GF-D8 (cell line): Measurements from ENCODE around the gene TEX52.

Experiments used
- DNase-seq: peaks from one replicate; lab custom pipeline; 2025; lab: John Stamatoyannopoulos, UW

The TEX52 gene

DNA sequence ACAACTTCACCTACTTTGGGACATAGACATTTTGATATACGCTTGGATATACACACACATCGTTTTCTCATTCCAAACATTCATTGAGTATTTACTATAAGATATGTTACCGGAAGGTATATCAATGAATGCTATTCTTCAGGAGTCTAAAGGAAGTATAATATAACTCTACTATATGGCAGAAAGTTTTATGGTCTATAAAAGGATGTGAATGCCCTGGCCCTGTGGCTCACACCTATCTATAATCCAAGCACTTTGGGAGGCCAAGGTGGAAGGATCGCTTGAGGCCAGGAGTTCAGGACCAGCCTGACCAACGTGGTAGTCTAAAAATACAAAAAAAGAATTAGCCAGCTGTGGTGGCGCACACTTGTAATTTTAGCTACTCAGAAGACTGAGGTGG lies 27.6 kb downstream of the TEX52 start:
- no peak for DNase-seq

- DNase-seq = no peak
These were observed 29.9 kb downstream of the TEX52 start for GRCh38 chr12:2826721-2827515.

- no peak for DNase-seq
These were observed 30.8 kb downstream of the TEX52 start for GRCh38 chr12:2826036-2826435.

- no peak for DNase-seq
These were observed 31.7 kb downstream of the TEX52 start for GRCh38 chr12:2825132-2825531.

- no peak for DNase-seq
These were observed 32.3 kb downstream of the TEX52 start for GRCh38 chr12:2824541-2824940.

- no peak for DNase-seq
These were observed 33.4 kb downstream of the TEX52 start for GRCh38 chr12:2823483-2823882.

DNA sequence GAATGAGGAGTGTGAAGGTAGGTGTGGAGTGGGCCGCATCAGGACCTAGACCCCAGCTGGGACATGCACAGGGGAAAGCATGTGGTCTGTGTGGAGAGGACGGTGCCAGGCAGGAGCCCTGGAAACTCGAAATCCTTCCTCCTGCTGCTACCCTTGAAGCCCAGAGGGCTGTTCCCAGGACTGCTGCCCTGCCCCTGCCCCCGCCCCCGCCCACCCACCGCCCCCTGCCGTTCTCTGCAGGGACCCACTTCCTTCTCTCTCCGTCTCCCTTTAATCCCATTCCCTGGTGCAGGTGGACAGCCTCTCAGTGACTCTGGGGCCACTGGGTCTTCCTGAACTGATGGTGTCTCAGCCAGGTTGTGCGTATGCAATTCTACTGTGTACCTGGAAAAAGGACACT lies 36.4 kb downstream of the TEX52 start:
- DNase-seq = no peak

DNA sequence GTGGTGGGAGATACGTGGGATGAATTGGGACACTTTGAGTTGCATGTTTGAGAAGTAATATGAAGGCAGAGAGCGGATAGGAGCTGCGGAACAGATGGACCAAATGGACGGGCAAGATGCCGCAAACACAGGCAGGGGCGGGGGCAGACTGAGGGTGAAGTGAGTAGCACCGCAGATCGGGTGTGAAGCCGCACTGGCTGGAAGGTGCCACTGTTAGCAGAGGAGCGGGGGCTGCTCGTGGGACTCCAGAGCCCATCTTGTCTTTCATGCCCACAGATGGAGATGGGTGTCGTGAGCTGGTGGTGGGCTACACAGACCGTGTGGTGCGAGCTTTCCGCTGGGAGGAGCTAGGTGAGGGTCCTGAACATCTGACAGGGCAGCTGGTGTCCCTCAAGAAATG lies 37.0 kb downstream of the TEX52 start:
- DNase-seq = no peak

DNA sequence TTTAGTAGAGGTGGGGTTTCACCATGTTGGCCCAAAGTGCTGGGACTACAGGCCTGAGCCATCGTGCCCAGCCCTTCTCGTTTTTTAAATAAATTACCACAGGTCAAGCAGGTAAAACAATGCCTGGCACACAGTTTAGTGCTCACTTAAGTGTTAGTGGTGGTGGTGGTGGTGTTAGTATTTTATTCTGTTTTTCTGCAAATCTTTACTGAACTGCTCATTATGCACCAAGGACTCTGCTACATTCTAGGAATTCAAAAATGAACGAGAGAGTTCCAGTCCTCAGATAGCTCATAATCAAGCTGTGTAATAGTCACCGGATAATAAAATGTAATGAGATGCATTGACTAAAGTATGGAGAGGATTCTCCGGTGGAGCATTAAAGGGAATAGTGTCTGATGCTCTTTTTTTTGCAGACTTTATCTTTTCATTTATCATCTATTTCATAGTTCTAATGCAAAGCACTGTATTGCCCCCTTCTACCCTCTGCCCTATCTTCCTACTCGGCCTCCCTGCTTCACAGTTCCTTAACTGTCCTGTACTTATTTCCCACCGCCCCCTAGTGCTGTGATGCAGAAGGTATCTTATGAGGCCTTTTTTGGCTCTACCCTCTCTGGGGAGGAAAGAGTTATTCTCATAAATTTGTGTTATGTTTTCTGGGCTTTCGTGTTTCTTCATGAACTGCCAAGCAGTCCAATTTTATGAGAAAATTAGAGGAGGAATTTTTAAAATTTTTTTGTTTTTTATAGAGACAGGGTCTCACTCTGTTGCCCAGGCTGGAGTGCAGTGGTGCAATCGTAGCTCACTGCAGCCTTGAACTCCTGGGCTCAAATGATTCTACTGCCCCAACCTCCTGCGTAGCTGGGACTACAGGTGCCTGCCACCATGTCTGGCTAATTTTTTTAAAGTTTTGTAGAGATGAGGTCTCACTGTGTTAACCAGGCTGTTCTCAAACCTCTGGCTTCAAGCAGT lies 43.3 kb downstream of the TEX52 start:
- peak; percentile 55 for DNase-seq

DNA sequence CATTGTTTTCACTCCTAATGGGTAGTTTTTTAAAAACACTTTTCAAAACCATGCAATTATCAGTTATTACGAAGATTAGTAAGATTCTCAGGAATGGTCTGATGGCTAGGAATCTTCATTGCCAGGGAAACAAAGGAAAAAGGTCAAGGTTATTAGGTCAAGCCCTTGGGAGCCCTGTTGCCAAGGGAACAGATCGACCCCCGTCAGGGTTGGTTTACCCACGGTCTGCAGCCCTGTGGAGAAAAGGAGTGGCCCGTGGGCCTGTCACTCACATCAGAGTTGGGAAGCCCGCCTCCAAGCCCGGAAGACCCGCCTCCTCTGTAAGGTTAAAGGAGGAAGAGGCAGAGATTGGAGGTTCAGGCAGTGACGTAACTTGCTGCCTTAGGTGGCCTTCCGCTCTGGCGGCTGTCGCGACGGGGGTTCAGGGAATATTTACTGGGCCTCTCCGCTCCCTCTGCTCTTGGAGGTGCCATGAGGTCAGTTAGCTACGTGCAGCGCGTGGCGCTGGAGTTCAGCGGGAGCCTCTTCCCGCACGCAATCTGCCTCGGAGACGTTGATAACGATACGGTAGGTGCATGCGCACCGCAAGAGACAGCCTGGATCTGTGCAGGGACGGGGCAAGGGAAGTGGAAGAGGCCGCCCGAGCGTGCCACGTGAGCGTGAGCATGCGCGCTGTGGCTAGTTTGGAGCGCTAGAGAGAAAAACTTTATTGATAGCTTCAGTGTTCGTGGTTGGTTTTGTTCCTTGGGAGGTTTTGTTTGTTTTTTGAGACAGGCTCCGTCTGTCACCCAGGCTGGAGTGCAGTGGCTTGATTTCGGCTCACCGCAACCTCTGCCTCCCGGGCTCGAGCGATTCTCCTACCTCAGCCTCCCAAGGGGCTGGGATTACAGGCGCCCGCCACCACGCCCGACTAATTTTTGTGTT lies 44.3 kb downstream of the TEX52 start, which contains the start of gene ITFG2:
TSS of gene ITFG2 (plus strand) at position 379 of the 924 bp plus-strand sequence. CDS start at position 472, 93 bp downstream.
- peak; percentile 96 for DNase-seq

DNA sequence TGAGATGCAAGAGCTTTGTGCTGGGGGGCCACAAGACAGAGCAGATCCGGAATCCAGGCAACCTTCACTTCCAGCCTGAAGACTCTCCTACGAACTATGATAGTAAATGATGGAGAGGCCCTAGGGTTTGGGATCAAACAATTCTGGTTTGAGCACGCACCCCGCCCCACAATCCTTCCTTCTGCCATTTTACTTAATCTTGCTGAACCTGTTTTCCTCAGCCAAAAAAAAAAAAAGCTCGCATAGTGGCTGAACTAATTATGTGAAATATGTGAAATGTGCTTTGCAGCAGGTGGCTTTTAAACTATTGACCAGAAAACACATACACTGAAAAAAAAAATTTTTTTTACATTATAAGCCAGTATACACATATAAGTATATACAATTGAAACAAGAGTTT lies 45.0 kb downstream of the TEX52 start:
- DNase-seq = no peak

DNA sequence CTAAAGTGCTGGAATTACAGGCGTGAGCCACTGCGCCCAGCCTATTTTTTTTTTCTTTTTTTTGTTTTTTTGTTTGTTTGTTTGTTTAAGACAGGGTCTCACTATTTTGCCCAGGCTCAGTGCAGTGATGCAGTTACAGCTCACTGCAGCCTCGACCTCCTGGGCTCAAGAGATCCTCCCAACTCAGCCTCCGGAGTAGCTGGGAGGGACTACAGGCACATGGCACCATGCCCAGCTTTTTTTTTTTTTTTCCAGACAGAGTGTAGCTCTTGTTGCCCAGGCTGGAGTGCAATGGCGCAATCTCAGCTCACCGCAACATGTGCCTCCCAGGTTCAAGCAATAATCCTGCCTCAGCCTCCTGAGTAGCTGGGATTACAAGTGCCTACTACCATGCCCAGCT lies 50.1 kb downstream of the TEX52 start:
- DNase-seq = peak; percentile 32

DNA sequence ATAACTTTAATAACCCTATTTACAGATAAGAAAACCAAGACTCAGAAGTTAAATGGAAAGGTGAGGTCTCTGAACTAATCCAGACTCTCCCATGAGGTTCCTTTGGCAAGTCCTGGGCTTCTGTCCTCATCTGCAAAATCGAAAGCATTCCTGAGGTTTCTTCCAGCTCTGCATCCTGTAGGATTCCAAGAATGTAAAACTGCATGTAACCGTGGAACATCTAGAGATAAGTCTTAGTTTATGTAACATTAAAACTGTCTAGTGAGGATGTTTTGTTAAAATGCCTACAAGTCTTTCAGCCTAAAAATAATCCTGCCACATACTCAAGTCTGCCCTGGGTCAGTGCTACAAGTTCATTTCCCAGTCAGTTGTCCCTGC lies 51.7 kb downstream of the TEX52 start:
- no peak for DNase-seq

GRCh38 chr12:2804393-2805142 lies 52.3 kb downstream of the TEX52 start:
- no peak for DNase-seq

- DNase-seq = no peak
These were observed 53.0 kb downstream of the TEX52 start for GRCh38 chr12:2803635-2804392.

DNA sequence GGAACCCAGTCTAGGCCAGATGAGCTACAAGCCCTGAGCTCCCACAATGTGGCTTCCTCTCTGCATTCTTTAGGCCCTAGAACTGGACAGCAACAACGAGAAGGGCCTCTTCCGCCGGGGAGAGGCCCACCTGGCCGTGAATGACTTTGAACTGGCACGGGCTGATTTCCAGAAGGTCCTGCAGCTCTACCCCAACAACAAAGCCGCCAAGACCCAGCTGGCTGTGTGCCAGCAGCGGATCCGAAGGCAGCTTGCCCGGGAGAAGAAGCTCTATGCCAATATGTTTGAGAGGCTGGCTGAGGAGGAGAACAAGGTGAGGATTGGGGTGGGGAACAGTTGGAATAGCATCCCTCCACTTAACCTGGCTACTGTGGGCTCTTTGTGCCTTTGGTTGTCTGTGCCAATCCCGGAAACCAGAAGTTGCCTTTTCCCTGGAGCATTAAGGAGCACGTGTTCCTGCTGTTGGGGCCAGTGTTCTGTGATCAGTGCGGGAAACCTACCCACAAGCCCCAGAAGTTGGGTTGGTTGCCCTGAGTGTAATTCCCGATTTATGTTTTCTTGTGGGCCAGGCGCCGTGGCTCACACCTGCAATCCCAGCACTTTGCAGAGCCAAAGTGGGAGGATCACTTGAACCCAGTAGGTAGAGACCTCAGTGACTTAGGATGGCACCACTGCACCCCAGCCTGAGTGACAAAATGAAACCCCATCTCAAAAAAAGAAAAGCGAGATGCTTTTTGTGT lies 55.6 kb downstream of the TEX52 start:
- DNase-seq = no peak

- no peak for DNase-seq
These were observed 56.7 kb downstream of the TEX52 start for GRCh38 chr12:2800046-2800570.
